Measurements from ENCODE around the gene CCL20.
"Not testable (repeated sequence)": the region's sequence is repeated elsewhere in the genome, so short reads cannot be mapped to it uniquely, and the experiment has no call there.

CCL20 gene

DNA sequence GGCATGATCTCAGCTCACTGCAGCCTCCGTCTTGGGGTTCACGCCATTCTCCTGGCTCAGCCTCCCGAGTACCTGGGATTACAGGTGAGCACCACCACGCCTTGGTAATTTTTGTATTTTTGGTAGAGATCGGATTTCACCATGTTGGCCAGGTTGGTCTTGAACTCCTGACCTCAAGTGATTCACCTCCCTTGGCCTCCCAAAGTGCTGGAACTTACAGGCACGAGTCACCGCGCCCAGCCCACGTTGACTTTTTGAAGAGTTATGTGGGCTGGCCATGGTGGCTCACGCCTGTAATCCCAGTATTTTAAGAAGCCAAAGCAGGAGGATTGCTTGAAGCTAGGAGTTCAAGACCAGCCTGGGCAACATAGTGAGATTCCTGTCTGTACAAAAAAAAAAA is 20.8 kb downstream of the CCL20 start:
- no peak for DNase-seq (ENCODE audit: low read depth in 2 of 2)

GRCh38 chr2:227834916-227835650 is 21.4 kb downstream of the CCL20 start:
- DNase-seq (ENCODE audit: low read depth in 2 of 2) = no peak

GRCh38 chr2:227839339-227840129 is 25.9 kb downstream of the CCL20 start:
- not testable (repeated sequence) for DNase-seq (ENCODE audit: low read depth in 2 of 2)

- DNase-seq (ENCODE audit: low read depth in 2 of 2) = no peak
Measured at GRCh38 chr2:227846831-227847230, 33.2 kb downstream of the CCL20 start.

- DNase-seq (ENCODE audit: low read depth in 2 of 2) = no peak
Measured at GRCh38 chr2:227848146-227848545, 34.5 kb downstream of the CCL20 start.

DNA sequence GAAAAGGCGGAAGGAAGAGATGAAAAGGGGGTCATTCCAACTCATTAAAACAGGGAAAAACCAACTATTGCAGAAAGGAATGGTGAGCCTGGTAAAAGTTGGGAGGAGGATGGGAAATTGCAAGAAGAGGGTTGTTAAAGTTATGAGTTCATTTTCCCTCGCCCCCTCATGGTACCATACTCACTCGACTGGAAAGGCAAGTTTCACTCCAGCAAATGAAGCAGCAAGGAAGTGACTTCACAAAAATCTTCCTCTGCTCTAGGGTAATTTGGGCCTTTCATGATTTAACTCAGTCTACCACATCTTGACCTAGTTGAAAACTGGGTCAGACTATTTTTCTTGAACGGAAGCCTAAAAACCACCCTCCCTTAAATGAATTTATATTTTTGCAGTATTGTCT is 34.9 kb downstream of the CCL20 start:
- no peak for DNase-seq (ENCODE audit: low read depth in 2 of 2)

GRCh38 chr2:227849906-227850305 is 36.3 kb downstream of the CCL20 start:
- no peak for DNase-seq (ENCODE audit: low read depth in 2 of 2)

DNA sequence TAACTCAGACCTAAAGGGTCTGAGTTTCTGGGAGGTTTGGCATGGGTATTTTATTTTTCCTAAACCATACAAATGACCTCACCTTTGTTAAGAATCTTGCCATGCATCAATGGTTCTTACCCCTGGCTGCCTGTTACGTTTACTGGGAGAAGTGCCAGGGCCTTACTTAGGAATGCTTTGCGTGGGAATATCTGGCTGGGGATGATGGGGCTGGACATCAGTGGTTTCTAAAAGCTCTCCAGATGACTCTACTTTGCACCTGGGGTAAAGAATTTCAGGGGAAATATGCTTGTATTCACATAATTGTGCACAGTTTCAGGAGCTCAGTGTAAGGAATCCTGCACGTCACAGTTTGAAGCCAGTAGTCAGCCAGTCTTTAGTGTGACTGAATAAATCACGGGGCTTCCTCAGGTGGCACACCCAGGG is 39.6 kb downstream of the CCL20 start:
- no peak for DNase-seq (ENCODE audit: low read depth in 2 of 2)

DNA sequence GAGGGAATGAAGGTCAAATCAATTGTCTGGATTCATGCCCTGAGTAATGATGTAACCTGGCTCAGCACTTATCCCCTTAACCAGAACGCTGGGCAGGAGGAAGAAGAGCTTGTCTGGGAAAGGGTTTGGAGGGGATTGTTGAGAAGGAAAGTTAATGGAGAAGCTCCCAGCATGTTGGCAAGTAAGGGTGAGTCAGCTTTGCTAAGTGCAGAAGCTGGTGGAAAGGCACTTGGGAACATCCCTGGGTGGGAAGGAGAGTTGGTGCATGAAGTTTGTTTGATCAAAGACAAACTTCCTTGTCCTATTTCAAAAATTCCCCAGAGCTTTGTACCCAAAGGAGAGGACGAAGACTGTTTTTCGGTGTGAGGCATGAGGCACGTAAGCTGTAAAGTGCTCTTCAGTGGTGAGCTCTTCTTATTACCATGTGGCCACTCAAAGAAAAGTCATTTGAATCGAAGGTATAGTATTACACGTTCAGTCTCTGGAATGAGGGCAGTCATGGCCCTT is 40.2 kb downstream of the CCL20 start:
- DNase-seq (ENCODE audit: low read depth in 2 of 2) = no peak

GRCh38 chr2:227855440-227855839 is 41.8 kb downstream of the CCL20 start:
- no peak for DNase-seq (ENCODE audit: low read depth in 2 of 2)

DNA sequence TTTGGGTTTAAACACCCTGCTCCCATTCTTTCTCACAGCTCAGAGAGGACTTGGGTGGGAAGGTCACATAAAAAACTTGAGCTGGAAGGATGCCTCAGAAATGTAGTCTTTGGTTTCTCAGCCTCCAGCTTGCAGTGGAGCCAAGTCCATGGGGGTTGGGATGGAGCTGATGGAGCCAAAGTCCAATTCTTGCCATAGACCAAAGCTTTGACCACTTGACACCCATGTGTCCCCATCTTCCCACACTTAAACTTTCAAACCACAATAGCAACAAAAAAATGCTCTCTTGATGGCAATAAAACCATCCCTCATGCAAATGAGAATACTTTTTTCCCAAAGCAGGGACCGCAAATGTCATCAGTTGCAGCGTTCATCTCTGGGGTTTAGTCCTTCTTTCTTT is 43.1 kb downstream of the CCL20 start:
- DNase-seq (ENCODE audit: low read depth in 2 of 2) = no peak

DNA sequence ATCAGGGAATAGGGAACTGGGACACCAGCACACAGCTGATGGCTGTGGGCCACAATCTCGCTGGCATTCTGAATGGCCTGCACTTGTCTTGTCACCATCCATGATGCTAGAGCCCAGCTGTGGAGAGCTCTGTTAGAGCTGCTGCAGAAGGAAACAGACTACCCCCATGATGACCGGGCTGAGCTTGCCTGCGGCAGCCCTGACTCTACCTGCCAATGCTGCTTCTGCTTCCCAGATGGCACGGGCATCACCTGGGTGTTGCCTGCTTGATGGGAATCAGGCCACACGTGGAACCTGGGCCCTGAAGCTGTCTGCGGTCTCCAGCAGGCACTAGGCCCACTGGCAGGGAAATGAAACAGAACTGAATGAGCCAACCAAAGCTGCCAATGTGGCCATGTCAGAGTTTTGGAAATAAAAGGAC is 46.6 kb downstream of the CCL20 start:
- DNase-seq (ENCODE audit: low read depth in 2 of 2) = no peak

DNA sequence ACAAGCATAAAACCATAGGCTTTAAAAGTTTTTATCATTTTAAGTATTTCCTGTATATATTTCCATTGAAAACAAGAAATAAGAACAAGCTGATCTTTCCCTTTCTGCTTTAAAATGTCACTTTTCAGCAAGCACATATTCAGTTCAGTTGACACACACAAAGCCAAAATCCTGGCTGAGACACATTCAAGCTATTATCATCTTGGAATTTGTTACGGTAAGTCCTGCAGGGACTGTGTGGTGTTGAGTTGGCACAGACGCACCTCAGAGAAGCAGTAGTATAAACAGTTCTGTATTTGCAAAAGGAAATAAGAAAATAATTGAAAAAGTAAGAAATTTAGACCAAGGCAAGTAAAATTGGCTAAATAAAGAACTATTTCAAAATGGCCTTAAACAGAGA is 47.4 kb downstream of the CCL20 start:
- DNase-seq (ENCODE audit: low read depth in 2 of 2) = no peak

DNA sequence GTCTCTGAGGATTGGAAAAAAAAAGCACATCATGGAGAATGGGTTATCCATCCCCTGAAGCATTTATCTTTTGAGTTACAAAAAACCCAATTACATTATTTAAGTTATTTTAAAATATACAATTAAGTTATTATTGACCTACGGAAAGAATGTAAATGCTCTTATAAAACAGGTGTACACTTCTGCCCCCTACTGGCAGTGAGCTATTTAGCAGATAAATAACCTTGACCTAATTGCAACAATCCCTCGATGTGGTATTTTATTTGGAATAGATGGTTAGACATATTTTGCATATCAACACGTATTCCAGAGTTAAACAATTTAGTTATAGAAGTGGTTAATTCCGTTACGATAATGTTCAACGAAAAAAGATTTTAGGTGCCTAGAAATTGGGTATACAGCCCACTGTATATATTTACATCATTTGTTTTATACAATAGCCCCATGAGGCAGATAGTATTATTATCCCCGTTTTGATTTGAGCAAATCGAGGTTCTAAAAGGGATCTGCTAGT is 48.6 kb downstream of the CCL20 start:
- no peak for DNase-seq (ENCODE audit: low read depth in 2 of 2)

DNA sequence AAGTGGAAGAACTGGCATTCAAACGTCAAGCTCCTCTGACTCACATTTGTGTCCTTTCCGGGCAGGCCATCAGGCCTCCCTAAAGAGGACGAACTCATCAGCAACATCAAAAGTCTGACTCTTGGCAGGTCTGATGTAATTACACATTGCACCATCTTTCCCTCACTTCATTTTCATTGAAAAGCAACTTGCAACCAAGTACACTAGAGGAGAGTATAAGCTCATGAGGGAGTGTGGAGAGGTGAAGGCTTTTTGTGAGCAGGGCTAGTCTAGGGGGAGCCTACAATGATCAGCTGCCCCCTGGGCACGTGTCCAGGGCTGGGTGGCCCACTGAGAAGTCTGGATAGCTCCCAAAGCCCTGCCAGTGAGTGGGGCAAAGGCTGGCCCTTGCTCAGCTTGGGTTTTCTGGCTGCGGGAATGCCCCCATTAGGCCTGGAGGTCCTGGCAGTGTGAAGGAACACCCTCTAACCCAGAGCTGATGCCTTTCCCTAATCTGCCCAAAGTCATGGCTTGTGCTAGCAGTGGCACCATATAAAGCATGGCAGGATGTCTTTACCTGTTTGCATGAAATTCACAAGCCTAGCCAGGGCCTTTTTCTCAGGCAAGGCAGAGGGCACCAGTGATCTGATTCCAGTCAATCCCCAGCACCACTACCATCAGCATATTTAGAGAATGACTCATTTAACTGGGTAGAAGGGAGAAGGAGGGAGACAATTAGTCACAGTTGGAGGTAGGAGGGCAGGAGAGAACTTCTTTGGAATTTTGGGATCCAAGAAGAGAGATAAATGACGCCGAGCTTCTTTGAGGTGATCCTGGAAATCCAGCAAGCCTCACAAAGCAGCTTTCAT is 49.3 kb downstream of the CCL20 start:
- no peak for DNase-seq (ENCODE audit: low read depth in 2 of 2)

- DNase-seq (ENCODE audit: low read depth in 2 of 2) = no peak
Measured at GRCh38 chr2:227864161-227864756, 50.6 kb downstream of the CCL20 start.

- no peak for DNase-seq (ENCODE audit: low read depth in 2 of 2)
Measured at GRCh38 chr2:227865291-227865690, 51.6 kb downstream of the CCL20 start.
